Left hindlimb (tissue), 1 donor: ENCODE data around the gene RYR2.
A peak's percentile ranks its signal among the peaks of the same experiment; 100 is the strongest.
"Not testable (repeated sequence)": the region's sequence is repeated elsewhere in the genome, so short reads cannot be mapped to it uniquely, and the experiment has no call there.

ENCODE experiments used
- DNase-seq: peaks from one replicate; pipeline ENCODE4 v3.0.0-alpha.2; 2018

RYR2 gene

DNA sequence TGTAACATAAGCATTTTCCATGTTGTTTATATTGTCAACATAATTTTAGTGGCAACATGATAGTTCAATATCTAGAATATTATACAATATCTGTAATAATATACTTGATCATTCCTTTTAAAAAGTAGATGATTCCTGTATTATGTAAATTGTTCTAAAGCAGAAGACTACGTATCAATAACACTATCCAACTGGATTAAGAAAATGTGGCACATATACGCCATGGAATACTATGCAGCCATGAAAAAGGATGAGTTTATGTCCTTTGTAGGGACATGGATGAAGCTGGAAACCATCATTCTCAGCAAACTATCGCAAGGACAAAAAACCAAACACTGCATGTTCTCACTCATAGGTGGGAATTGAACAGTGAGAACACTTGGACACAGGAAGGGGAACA, 329.5 kb downstream of the RYR2 start:
- DNase-seq: not testable (repeated sequence)

GRCh38 chr1:237383791-237384190, 341.8 kb downstream of the RYR2 start:
- no peak for DNase-seq

GRCh38 chr1:237384213-237384612, 342.2 kb downstream of the RYR2 start:
- DNase-seq: no peak

- DNase-seq: no peak
These were observed 344.6 kb downstream of the RYR2 start for GRCh38 chr1:237386362-237387143.

DNA sequence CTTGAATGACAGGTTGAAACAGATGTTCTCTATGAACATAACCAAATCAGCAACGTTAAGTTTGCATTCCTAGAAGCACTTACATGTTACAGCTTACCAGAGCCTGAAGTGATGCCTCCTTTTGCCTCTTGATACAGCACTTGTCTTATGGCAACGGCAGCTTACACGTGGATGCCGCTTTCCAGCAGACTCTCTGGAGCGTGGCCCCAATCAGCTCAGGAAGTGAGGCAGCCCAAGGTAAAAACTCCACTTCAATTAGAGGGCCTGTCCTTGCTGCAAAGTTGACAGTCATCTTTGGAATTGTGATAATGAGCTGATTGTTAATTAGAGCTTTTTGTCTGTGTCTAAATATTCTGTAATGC, 345.1 kb downstream of the RYR2 start:
- no peak for DNase-seq

DNA sequence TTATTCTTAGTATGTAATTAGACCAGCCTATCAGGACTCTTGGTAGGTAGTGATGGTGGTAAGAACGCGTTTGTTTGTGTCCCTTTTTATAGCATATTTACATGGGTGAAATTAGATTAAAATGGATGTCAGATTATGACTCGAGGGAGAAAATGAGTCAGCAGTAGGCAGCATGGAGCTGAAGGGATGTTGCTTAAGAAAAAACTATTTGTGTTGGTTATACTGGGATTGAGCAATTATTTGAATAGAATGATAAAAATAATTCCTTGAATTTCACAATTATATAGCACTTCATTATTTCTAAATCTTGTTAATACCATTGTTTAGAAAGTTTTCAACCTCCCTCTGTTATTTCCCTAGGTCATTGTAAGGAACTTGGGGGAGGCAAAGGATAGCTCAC, 348.8 kb downstream of the RYR2 start:
- no peak for DNase-seq

- DNase-seq: no peak
These were observed 351.6 kb downstream of the RYR2 start for GRCh38 chr1:237393632-237394031.

- DNase-seq: no peak
These were observed 352.3 kb downstream of the RYR2 start for GRCh38 chr1:237394281-237394680.

- DNase-seq: no peak
These were observed 354.4 kb downstream of the RYR2 start for GRCh38 chr1:237396426-237396825.

DNA sequence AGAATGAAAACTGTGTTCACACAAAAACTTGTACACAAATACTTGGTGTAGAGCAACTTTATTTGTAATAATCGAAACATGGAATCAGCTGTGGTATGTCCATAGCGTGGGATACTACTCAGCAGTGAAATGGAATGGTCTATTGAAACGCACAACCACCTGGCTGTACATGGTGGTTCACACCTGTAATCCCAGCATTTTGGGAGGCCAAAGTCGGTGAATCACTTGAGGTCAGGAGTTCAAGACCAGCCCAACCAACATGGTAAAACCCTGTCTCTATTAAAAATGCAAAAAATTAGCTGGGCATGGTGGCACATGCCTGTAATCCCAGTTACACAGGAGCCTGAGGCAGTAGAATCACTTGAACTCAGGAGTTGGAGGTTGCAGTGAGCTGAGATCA, 356.8 kb downstream of the RYR2 start:
- no peak for DNase-seq

DNA sequence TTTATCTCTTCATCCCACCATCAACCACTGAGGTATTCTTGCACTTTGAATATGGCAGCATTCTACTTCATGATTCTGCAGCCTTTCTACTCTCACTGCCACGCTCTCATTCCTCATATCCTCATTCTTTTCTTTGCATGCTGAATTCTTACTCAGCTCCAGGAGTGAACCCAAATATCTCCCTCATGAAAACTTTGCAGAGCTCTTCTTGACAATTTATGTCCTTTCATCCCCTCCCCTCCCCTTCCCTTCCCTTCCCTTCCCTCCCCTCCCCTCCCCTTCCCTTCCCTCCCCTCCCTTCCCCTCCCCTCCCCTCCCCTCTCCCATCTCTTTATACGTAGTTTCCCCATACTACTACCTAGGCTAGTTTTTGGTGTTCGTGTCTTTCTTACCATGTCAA, 363.9 kb downstream of the RYR2 start:
- DNase-seq: no peak

DNA sequence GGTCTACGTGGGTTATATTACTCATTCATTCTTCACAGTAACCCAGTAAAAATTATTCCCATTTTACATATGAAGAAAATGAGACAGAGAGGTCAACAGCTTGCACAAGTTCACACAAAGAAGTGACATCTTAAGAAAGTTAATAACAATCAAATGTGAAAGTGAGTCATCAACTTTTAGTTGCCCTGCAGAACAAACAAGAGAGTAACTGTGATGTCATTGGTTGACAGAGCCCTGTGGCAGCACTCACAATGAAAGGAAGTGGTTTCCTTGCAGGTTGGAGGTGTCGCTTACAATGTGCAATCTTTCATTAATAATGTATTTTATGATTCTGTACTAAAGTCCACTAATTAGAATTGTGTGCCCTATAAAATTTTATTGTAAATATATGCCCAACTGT, 369.6 kb downstream of the RYR2 start:
- DNase-seq: no peak

- DNase-seq: no peak
These were observed 375.1 kb downstream of the RYR2 start for GRCh38 chr1:237416924-237417655.

- no peak for DNase-seq
These were observed 386.8 kb downstream of the RYR2 start for GRCh38 chr1:237428809-237429208.

- DNase-seq: no peak
These were observed 387.3 kb downstream of the RYR2 start for GRCh38 chr1:237429252-237429651.

GRCh38 chr1:237431448-237431847, 389.5 kb downstream of the RYR2 start:
- DNase-seq: no peak

DNA sequence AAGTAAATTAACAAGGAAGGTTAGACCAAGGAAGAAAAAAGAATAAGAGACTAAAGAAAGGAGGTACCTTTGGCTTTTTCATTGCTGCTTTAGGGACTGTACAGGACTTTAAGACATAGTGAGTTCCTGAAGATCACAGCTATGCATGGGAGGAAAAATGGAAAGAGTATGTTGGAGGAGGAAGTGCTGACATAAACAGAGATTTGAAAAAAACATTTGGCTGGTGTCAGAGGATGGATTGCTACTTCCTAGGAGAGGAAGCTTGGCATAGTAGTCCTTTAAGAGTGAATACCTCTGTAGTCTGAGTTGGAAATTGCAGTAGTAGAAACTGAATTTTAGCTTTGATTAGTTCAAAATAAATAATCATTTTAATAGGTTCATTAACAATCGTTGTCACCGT, 398.4 kb downstream of the RYR2 start:
- DNase-seq: no peak

DNA sequence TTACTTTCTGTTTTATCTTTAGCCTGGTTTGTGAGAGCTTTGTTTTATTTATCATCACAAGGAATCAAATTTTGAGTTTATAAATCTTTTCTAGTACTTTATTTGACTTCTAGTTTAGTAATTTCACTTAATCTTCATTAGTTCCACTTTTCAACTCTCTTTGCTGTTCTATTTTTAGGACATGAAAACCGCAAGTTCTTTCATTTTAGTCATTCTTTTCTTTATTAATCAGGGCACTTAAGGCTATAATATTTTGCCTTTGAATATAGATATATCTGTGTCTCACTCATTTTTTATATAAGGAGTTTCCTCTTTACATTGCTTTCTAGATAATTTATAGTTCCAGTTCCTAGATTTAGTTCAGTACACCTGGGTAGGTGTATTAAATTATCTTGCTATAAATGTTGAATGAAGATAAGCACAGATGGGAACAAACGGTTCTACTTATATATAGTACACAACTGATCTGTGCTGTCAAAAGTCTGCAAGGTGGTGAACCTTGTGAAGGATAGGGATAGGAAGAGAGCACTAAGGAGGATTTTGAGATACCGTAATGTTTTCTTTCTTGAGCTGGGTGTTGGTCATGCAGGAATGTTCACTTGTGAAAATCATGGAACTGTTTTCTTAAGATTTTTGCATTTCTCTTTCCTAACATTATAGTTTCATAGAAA, 402.3 kb downstream of the RYR2 start:
- DNase-seq: no peak

DNA sequence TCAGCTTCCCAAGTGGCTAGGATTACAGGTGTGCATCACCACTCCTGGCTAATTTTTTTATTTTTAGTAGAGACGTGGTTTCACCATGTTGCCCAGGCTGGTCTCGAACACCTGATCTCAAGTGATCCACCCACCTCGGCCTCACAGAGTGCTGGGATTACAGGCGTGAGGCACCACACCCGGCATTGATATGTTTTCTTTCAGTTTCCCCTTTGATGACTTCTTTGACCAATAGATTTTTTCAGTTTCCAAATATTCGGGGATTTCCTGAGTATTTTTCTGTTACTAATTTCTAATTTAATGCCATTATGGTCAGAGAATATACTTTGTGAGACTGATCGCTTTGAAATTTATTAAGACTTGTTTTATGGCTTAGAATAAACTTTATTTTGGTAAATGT, 406.1 kb downstream of the RYR2 start:
- no peak for DNase-seq

DNA sequence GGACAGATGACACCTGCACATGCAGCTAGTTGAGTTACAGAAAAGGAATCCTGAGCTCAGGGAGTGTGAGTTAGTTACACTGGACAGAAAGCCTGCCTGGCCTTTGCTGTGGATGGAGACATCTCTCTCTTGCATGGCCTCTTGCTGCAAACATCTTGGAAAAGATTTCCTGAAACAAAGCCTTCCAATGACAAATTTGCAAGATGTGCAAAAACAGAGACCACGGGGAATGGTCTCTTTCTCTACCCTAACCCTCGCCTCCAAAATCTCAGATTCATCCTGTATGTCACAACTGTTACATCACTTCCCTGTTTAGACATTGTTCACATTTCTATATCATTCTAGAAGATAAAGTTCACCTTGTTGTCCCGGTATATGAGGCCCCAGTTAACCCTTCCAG, 415.6 kb downstream of the RYR2 start:
- DNase-seq: no peak

DNA sequence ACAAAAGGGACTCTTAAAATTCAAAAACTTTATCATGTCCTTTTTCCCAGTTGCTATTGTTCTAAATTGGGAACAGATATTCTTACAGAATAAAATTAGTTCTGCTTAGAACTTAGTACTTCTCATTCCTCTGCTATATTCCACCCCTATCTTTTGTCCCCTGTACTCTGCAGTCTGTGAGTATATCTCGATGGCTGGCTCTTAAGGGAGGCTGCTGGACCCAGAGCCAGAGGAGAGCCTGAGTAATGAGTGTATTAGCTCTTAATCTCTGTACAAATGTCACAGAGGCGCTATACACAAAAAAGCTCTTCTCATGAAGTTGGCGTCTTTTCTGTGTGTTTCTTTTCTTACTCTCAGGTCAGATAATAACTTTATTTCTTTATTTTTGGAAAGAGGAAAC, 425.3 kb downstream of the RYR2 start:
- no peak for DNase-seq

DNA sequence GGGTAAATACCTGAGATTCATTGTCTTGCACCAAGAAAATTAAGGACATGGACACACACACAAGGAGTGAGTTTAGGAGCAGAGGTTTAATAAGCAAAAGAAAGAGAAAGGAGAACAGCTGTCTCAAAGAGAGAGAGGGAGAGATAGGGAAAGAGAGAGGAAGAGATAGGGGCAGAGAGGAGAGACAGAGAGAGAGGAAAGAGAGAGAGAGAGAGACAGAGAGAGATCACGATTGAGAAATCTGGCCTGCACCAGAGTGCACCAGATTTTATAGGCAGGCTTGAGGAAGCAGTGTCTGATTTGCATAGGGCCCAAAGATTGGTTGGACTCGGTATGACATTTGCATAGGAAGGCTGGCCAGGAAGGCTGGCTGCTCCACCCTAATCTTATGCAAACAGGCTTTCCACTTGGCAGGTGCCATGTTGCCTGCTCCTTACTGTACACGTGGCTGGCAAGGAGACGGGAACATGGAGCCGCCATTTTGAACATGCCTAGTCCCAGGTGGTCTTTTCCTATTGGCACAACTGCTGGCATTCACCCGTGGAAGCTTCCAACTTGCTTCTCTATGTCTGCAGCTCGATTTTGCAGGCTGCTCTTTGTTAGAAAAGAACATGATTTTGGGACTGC, 428.8 kb downstream of the RYR2 start:
- DNase-seq: peak; percentile 27

DNA sequence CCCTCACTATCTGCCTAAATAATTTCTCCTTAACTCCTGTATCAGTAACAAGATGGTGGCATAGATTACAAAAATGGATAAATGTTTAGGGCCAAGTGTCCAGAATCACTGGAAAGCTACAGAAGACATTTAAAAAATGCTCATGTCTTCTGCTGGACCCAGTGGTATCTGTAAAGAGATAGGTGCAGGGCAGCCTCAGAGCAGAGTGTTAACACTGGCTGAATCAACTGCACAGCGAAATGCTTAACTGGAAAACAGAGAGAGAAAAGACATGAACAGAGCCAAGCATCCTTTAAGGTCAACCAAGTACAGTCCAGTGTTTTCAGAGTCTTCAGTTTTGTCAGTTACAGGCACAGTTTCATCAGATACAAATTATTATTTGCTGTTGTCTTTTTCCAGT, 429.4 kb downstream of the RYR2 start:
- DNase-seq: no peak

GRCh38 chr1:237471956-237472355, 430.0 kb downstream of the RYR2 start:
- DNase-seq: no peak
